HepG2 (cell line): ENCODE data around the gene PLD3. TPM values are rescaled to one million over a fixed set of nuclear protein-coding genes. Genes with fewer than 3 reads are reported as not detected.

Experiments used
- ATF4 ChIP-seq, 2 experiments: fragments of 450-650 bp in 1 of 2; sonication (generic) in 1 of 2; formaldehyde crosslinking; IDR thresholded peaks; 2 replicates each; pipeline versions ENCODE4 v1.5.0 to v1.8.0; 2020 to 2022; ENCODE audit warnings: mild to moderate bottlenecking in 1 of 2, missing genetic modification reagents in 1 of 2
- KIAA2018 ChIP-seq: sonication (generic); formaldehyde crosslinking; IDR thresholded peaks from 2 replicates; pipeline ENCODE4 v1.5.0; 2020; ENCODE audit warnings: mild to moderate bottlenecking, missing genetic modification reagents, borderline replicate concordance
- PRMT3 ChIP-seq: sonication (generic); formaldehyde crosslinking; IDR thresholded peaks from 2 replicates; pipeline ENCODE4 v1.8.1; 2022; ENCODE audit warnings: low read depth, mild to moderate bottlenecking, moderate library complexity, missing genetic modification reagents, borderline replicate concordance
- RARA ChIP-seq: IDR thresholded peaks from 2 replicates; pipeline ENCODE4 v1.6.1; 2016; ENCODE audit warnings: missing genetic modification reagents, missing compliant biosample characterization
- SKIL ChIP-seq: sonication (generic); formaldehyde crosslinking; IDR thresholded peaks from 2 replicates; pipeline ENCODE4 v1.8.0; 2022; ENCODE audit warnings: missing genetic modification reagents, mild to moderate bottlenecking, moderate library complexity, borderline replicate concordance
- SMC3 ChIP-seq: IDR thresholded peaks from 2 replicates; pipeline ENCODE4 v1.6.1; 2011; ENCODE audit warnings: low read length, improper control_type of control experiment
- SP140L ChIP-seq: sonication (generic); formaldehyde crosslinking; IDR thresholded peaks from 2 replicates; pipeline ENCODE4 v1.4.0; 2020; ENCODE audit warnings: missing genetic modification reagents, borderline replicate concordance
- ZFP90 ChIP-seq: sonication (generic); formaldehyde crosslinking; IDR thresholded peaks from 2 replicates; pipeline ENCODE4 v1.8.0; 2022; ENCODE audit warnings: missing genetic modification reagents, mild to moderate bottlenecking, inconsistent platforms, borderline replicate concordance
- ZNF329 ChIP-seq: sonication (generic); formaldehyde crosslinking; IDR thresholded peaks from 2 replicates; pipeline ENCODE4 v1.9.0; 2021; ENCODE audit warnings: low read depth, mild to moderate bottlenecking, missing genetic modification reagents
- ZNF639 ChIP-seq: conservative IDR thresholded peaks from 2 replicates; pipeline ENCODE4 v1.6.1; 2018; ENCODE audit warnings: missing genetic modification reagents
- ZNF891 ChIP-seq: sonication (generic); formaldehyde crosslinking; IDR thresholded peaks from 2 replicates; pipeline ENCODE4 v1.5.0; 2020; ENCODE audit warnings: mild to moderate bottlenecking, missing genetic modification reagents
- ZUFSP ChIP-seq: sonication (generic); formaldehyde crosslinking; IDR thresholded peaks from 2 replicates; pipeline ENCODE4 v1.9.0; 2021; ENCODE audit warnings: missing genetic modification reagents, mild to moderate bottlenecking, borderline replicate concordance
- polyA plus RNA-seq, 8 experiments: library from polyadenylated mRNA; depleted of rRNA in 3 of 8; stranded (reverse) in 7 of 8; unstranded in 1 of 8; fragments of >200 nt; fragmentation: Illumina TruSeq in 4 of 8; extraction: Trizol in 4 of 8; gene quantifications; 2 replicates each; pipeline versions ENCODE4 v1.2.1 to v1.2.3, GENCODE V29; 2011 to 2016; ENCODE audit warnings: low read depth in 4 of 8, missing spikeins in 1 of 8, mixed read lengths in 1 of 8; ENCODE audit not compliant: insufficient read depth in 1 of 8
- total RNA-seq, 5 experiments: library from RNA; depleted of rRNA; stranded (reverse); fragments of >200 nt; fragmentation: Illumina TruSeq; extraction: Trizol; gene quantifications; 2 replicates each; pipeline ENCODE4 v1.2.3, GENCODE V29; 2016; ENCODE audit warnings: low read depth in 1 of 5

The PLD3 gene
- total and polyA plus RNA-seq, 2 of the 13 experiments (the other 11 are each of a cell fraction or from before 2014, with no cell fraction given): 45.7 to 164 TPM

GRCh38 chr19:40365010-40365409, 16.5 kb downstream of the PLD3 start (continued):
- TF ChIP-seq KIAA2018 (CRISPR knock-in tag) (no peak), SKIL (CRISPR knock-in tag) (no peak), PRMT3 (CRISPR knock-in tag) (no peak), SP140L (CRISPR knock-in tag) (no peak), SMC3 (no peak), ZFP90 (CRISPR knock-in tag) (no peak), ZNF329 (CRISPR knock-in tag) (no peak), ZNF639 (CRISPR knock-in tag) (no peak), ZNF891 (CRISPR knock-in tag) (no peak), ATF4 (CRISPR knock-in tag; IDR thresholded peaks at IDR 0.05) (no peak), ZUFSP (no peak), RARA (CRISPR knock-in tag) (no peak)
